ENCODE measurements around the gene ZBTB7C.

ZBTB7C gene

DNA sequence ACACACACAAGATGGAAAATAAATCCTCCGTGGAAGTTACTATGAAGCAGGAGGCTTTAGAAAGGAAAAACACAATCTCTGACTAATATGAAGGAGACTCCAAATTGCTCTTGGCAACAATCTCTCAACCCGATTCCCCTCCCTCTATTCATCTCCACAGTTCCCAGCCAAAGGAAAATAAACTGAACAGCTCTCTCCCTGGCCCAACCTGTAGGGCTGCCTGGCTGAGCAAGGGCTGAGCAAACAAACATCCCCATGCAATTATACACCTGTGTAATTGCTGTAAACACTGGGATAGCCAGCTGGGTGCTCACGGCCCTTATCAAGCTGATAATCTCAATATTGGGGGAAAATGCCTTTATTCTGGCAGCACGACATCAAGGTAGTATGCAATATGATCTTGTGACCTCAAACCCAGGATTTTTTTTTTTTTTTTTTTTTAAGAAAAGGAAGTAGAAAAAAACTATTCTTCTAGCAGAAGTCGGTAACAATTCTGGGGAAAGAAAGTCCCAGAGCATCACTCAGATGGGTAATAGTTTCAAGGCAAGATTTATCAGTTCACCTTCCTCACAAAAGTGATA is 275.4 kb downstream of the ZBTB7C start:
- no peak for DNase-seq

DNA sequence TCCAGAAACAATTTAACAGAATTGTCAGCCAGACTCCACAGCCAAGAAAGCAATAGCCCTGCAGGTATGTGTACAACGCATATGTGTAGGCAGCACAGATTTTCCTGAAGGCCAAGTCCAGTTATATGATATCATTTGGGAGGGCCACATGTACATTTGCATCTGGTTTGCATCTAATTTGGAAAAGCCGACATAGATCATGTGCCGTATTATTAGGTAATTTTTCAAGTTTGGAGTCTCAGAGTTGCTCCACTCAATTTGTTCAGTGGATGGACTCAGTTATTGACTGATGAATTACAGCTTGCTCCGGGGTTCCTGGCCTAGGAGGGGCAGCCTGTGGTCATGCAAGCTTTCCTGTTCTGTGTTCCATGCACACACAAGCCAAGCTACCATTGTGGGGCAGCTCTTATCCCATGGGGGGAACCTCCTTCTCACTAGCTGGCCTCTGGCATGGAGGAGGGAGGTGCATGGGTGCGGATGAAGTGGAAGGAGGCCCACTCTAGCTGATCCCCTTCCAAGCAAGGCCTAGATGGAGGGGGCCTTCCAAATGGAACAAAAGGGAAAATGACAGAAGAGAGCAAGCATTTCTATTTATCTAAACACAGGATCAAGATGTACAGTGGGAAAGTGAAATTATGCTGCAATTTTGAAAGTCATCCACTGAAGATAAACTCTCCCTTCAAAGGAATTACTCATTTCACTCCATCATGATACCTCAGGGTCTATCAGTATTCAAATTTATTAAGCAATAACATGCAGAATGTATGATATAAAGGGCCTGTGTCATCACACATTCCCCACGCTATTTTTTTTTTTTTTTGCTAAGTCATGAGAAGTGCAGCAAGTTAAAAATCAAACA is 276.2 kb downstream of the ZBTB7C start:
- no peak for DNase-seq

DNA sequence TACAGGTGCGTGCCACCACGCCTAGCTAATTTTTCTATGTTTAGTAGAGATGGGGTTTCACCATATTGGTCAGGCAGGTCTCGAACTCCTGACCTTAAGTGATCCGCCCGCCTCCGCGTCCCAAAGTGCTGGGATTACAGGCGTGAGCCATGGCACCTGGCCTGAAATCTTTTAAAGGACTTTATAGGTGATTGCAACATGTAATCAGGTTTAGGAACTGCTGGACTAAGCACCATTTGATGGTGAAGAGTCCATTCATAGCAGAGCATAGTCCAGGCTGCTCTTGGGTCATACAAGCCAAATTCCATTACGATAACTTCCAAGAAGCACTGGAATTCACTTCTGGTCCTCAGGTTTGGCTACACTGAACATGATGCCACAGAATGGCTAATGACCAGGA is 278.1 kb downstream of the ZBTB7C start:
- DNase-seq: no peak

DNA sequence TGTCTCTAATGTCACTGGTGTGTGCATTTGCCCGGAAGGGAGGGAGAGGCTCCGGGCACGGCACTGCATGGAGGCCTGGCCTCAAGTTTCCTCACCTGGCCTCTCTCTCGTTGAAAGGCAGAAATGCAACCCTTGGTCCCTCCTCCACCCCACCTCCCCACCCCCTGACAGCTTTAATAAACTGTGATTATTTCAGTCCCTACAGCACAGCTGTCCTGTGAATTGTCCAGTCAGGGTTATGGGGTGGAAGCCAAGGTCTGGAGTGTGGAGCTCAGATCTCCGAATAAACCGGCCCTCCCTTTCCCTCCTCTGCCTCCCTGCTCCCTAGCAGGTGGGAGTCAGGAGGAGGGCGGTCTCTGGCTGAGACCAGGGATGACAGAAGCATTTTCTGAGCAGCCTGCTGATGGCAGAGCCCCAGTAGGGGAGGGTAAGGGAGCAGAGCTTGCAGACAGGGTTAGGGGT is 279.5 kb downstream of the ZBTB7C start:
- DNase-seq: no peak

DNA sequence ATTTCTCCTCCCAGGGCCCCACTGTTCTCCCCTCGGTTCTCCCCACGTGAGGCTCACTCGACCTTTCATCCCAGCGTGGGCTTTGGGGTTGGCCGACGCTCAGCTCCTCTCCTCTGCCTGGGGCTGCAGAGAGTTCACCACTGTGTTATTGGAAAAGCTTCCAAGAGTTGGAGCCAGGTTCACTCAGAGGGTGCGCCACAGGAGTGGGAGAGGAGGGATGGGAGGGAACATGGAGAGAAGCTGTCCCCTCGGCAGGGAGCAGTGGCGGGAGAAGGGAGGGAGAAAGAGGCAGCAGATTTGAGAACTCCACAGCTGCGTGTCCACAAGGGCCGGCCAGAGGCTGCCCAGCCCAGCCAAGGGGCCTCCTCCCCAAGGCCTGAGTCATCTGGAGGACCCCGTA is 281.6 kb downstream of the ZBTB7C start:
- no peak for DNase-seq

- no peak for DNase-seq
Measured at GRCh38 chr18:48126240-48126639, 282.9 kb downstream of the ZBTB7C start.

GRCh38 chr18:48125724-48126123 is 283.5 kb downstream of the ZBTB7C start:
- DNase-seq: no peak

GRCh38 chr18:48124857-48125626 is 284.1 kb downstream of the ZBTB7C start:
- no peak for DNase-seq

- no peak for DNase-seq
Measured at GRCh38 chr18:48123941-48124340, 285.2 kb downstream of the ZBTB7C start.

DNA sequence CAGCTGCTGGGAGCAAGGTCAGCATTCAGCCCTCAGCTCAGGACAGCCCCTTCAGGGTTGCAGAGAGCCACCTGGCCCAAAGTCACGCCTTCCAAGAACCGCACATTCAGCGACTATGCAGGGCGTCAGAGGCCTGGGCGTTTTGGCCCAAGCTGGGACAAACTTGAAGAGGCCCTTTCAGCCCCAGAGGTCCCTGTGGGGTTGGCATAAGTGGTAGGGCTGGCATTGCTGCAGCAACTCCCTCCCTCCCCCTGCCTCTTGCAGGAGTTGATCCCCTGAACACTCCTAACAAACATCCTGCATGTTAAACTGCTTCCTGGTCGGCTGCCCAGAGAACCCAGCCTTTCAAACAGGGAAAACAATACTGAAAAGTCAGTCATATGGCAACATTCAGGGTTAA is 285.9 kb downstream of the ZBTB7C start:
- no peak for DNase-seq

DNA sequence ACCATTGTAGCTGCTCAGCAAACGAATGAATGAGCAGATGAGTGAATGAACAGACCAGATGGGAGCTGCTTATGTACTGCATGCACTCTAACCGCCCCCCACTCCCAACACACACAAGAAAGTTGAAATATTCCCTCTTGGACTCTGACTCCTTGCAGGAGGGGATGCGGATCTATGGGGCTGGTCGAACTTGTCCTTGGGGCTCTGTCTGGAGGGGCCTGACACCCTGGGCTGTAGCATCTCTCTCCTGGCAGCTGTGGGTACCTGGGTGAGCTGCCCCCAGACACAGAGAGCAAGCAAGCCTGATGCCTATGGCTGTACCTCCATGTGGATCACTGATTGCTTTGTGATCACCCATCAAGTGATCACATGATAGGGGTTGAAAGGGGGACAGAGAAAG is 286.4 kb downstream of the ZBTB7C start:
- DNase-seq: no peak

DNA sequence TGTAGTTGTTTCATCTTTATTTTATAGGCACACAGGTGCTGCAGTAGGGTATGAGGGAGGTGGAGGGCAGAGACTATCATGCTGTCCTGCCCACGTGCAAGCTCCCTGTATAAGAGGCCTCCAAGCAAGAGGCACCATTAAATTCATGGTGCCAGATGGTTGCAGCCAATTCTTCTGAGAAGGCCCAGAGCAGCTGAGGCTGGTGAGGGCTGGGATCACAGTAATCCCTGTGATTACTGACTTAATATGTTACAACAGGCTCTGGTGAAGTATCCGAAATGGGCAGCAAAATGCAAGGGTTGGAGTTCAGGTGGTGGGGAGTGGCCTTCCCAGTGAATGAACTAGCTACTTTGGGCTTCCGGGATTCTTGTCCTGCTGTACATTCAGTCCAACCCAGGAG is 286.8 kb downstream of the ZBTB7C start:
- DNase-seq: no peak

- no peak for DNase-seq
Measured at GRCh38 chr18:48121752-48122151, 287.4 kb downstream of the ZBTB7C start.

DNA sequence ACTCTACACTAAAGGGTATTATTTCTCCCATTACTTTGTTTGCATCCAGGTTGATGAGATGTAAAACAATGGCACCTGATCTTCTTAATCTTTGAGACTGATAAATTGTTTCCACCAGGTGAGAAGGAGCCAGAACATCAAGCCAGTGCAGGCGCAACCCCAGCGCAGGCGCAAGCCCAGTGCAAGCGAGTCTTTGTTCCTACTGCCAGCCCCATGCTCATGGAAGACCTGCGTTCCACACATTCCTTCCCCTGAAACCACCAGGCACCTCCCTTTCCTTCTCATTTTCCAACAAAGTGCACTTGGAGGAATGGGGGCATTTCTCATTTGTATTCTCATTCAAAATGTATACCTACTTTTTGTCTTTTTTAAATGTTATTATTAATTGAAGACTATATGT is 290.0 kb downstream of the ZBTB7C start:
- DNase-seq: no peak

- no peak for DNase-seq
Measured at GRCh38 chr18:48116873-48117630, 292.1 kb downstream of the ZBTB7C start.

DNA sequence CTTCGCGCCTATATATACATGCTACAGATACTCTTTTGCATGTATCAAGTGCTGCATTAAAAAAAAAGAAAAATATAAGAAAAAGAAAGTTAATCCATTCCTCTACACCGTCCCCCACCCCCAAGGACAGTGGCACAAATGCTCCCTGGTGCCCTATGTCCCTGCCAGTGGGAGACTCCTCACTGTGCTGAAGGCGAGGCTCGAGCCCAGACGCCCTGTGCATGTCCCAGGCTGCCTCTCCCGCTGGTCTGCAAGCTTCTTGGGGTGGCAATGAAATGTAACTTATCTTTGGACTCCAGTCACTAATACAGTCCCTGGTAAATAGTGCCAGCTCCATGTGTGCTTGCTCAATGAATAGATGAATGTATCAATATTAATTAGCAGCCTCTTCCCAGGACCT is 293.2 kb downstream of the ZBTB7C start:
- no peak for DNase-seq

- DNase-seq: no peak
Measured at GRCh38 chr18:48113691-48114090, 295.5 kb downstream of the ZBTB7C start.

DNA sequence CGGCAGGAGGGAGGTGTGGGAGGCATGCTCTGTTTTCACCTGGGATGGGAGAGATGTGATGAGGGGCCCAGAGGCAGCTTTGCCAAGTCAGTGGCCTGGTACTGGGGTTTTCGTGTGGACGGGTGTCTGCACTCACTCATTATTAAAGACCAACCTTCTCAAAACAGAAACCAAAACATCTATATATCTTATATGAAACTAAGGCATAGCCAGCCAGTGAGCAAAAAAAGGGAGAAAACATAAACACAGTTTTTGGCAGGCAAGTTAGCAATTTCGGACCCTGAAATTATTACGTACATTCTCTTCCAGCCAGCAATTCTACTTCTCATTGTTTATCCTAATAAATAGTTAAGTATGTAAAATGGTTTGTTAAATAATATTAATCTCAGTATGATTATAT is 297.6 kb downstream of the ZBTB7C start:
- no peak for DNase-seq

DNA sequence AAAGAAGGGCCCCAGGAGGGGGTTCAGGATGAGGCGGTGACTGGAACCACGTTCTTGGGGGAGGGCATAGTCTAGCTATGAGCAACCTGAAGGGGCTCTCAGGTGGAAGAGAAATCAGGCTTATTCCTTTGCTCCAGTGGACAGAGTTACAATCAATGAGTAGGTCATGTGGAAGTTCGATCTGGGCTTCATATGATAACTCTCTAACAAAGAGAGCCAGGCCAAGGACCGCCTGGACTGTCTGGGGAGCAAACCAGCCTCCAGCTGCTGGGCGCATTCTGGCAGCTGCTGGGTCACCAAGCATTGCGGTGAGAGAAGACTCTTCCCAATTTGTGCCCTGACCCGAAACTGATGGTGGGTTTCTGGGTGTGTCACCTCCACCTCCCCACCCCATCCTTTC is 298.4 kb downstream of the ZBTB7C start:
- DNase-seq: no peak

DNA sequence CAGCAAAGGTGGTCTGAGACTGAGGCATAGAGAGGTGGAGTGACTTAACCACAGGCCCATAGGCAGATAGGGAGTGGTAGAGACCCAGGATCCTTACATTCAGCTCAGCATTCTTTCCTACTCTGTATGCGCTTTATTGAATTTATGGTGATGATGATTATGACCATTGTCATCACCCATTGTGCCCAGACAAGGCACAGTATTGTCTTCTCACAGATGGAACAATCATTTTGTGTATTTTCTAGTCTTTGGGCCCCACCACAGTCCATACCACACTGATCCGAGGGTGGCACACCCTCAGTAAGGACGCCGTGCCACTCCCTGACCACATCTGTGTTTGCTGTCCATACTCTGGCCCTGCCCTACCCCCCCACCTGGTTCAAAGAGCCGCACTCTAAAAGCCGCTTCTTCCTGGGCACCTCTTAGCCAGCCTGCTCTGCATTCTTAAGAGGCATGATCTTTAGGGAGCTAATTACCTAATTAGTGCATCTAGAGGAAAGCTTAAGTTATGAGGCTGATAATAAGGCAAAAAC is 299.2 kb downstream of the ZBTB7C start:
- DNase-seq: no peak

- no peak for DNase-seq
Measured at GRCh38 chr18:48108136-48108535, 301.0 kb downstream of the ZBTB7C start.

GRCh38 chr18:48106976-48107781 is 302.0 kb downstream of the ZBTB7C start:
- DNase-seq: no peak

Data from activated naive CD4-positive, alpha-beta T cell treated with anti-CD3 and anti-CD28 coated beads, Interleukin-2, amount 50 U/mL, for 16 hours (primary cell).